Tibial nerve (tissue), 4 donors: Measurements from ENCODE around the gene KCTD18. TPM values are rescaled to one million over a fixed set of nuclear protein-coding genes. Genes with fewer than 3 reads are reported as not detected.

ENCODE experiments used
- DNase-seq, 2 donors: peaks; one replicate each; pipeline ENCODE4 v3.0.0-alpha.2; 2019; ENCODE audit warnings: low spot score in 2 of 2
- H3K27ac ChIP-seq, 4 donors: fragments of 200-600 bp; sonication (generic) in 3 of 4; one replicate each; pipeline ENCODE4 v1.5.1; 2017 to 2019; ENCODE audit warnings: mild to moderate bottlenecking in 1 of 4
- H3K27me3 ChIP-seq, 2 donors: fragments of 200-600 bp; sonication (generic) in 1 of 2; one replicate each; pipeline versions ENCODE4 v1.5.1 to v1.6.0; 2017 to 2019
- H3K36me3 ChIP-seq, 3 donors: fragments of 200-600 bp; sonication (generic); one replicate each; pipeline ENCODE4 v1.5.1; 2018 to 2019
- H3K4me1 ChIP-seq, 4 donors: fragments of 200-600 bp; sonication (generic) in 3 of 4; one replicate each; pipeline ENCODE4 v1.5.1; 2017 to 2019
- H3K4me3 ChIP-seq, 4 donors: fragments of 200-600 bp; sonication (generic) in 3 of 4; one replicate each; pipeline ENCODE4 v1.5.1; 2017 to 2019; ENCODE audit warnings: mild to moderate bottlenecking in 1 of 4, moderate library complexity in 1 of 4
- H3K9me3 ChIP-seq, 4 donors: fragments of 200-600 bp; sonication (generic) in 3 of 4; one replicate each; pipeline ENCODE4 v1.5.1; 2017 to 2019
- CTCF ChIP-seq, 5 experiments: fragments of 200-600 bp in 3 of 5; fragments of 450-650 bp in 2 of 5; sonication (generic) in 3 of 5; IDR thresholded peaks; one replicate each; pipeline ENCODE4 v1.5.1; 2016 to 2019; ENCODE audit warnings: antibody characterized with exemption in 5 of 5, mild to moderate bottlenecking in 3 of 5, moderate library complexity in 2 of 5
- EP300 ChIP-seq, 2 donors: sonication (generic); formaldehyde crosslinking; IDR thresholded peaks; one replicate each; pipeline ENCODE4 v1.6.1; 2017; ENCODE audit warnings: antibody characterized with exemption in 2 of 2, mild to moderate bottlenecking in 1 of 2
- POLR2A ChIP-seq, 2 donors: fragments of 450-650 bp; IDR thresholded peaks; one replicate each; pipeline ENCODE4 v1.6.1; 2017; ENCODE audit warnings: antibody characterized with exemption in 2 of 2, mild to moderate bottlenecking in 2 of 2, moderate library complexity in 2 of 2
- WGBS, 2 donors: methylation state at CpG; one replicate each; pipeline ENCODE4 v1.1.5; 2018; 5-methylcytosine and 5-hydroxymethylcytosine counted together
- total RNA-seq, 4 donors: library from RNA; depleted of rRNA; stranded (reverse); fragments of >200 nt; gene quantifications; one replicate each; pipeline ENCODE4 v1.1.0, GENCODE V29; 2016

The KCTD18 gene
- total RNA-seq, 4 donors from 2014 or later, result 20.1 to 38.2 (median 24.5) TPM

GRCh38 chr2:200444530-200444929 lies 65.3 kb downstream of the KCTD18 start:
- WGBS, 2 donors, result 46 to 62% methylated on average over 3 of the region's 3 CpGs
- Histone ChIP-seq H3K4me1 (peaks cover 0 to 8% (median 0%) of the 10 kb centered on the region in 4 donors), H3K9me3 (no peaks in the 10 kb centered on the region), H3K27ac (no peak overlapping the region), H3K27me3 (no peaks in the 10 kb centered on the region), H3K36me3 (peaks cover 0 to 47% (median 0%) of the 10 kb centered on the region in 3 donors), H3K4me3 (no peak overlapping the region)
- TF ChIP-seq EP300 (IDR thresholded peaks at IDR 0.05) (no peak), POLR2A (IDR thresholded peaks at IDR 0.05) (no peak), CTCF (IDR thresholded peaks at IDR 0.05) (no peak)
- no peak for DNase-seq

GRCh38 chr2:200443916-200444315 lies 66.0 kb downstream of the KCTD18 start:
- Histone ChIP-seq H3K9me3 (no peaks in the 10 kb centered on the region), H3K36me3 (peaks cover 0 to 50% (median 0%) of the 10 kb centered on the region in 3 donors), H3K4me1 (peaks cover 0 to 8% (median 0%) of the 10 kb centered on the region in 4 donors), H3K27me3 (no peaks in the 10 kb centered on the region), H3K27ac (no peak overlapping the region), H3K4me3 (no peak overlapping the region)
- no peak for DNase-seq
- TF ChIP-seq CTCF (IDR thresholded peaks at IDR 0.05), result no peak
- TF ChIP-seq POLR2A (IDR thresholded peaks at IDR 0.05), result no peak
- TF ChIP-seq EP300 (IDR thresholded peaks at IDR 0.05), result no peak
- 94% methylated on average over 3 of the region's 3 CpGs for WGBS, 2 donors

GRCh38 chr2:200443376-200443775 lies 66.5 kb downstream of the KCTD18 start:
- TF ChIP-seq CTCF (IDR thresholded peaks at IDR 0.05), result no peak
- TF ChIP-seq POLR2A (IDR thresholded peaks at IDR 0.05), result no peak
- TF ChIP-seq EP300 (IDR thresholded peaks at IDR 0.05), result no peak
- H3K4me3 ChIP-seq, result no peak overlapping the region
- DNase-seq, result no peak
- 72 to 73% methylated on average over 5 of the region's 5 CpGs for WGBS, 2 donors
- no peaks in the 10 kb centered on the region for H3K27me3 ChIP-seq
- H3K9me3 ChIP-seq, result no peaks in the 10 kb centered on the region
- peaks cover 0 to 12% (median 0%) of the 10 kb centered on the region in 4 donors for H3K4me1 ChIP-seq
- H3K27ac ChIP-seq, result no peak overlapping the region
- H3K36me3 ChIP-seq, result peaks cover 0 to 48% (median 0%) of the 10 kb centered on the region in 3 donors

GRCh38 chr2:200442471-200442870 lies 67.4 kb downstream of the KCTD18 start:
- H3K27ac ChIP-seq, result no peak overlapping the region
- TF ChIP-seq POLR2A (IDR thresholded peaks at IDR 0.05) (no peak), CTCF (IDR thresholded peaks at IDR 0.05) (no peak), EP300 (IDR thresholded peaks at IDR 0.05) (no peak)

GRCh38 chr2:200439981-200440380 lies 69.9 kb downstream of the KCTD18 start:
- Histone ChIP-seq H3K9me3 (no peaks in the 10 kb centered on the region), H3K36me3 (peaks cover 0 to 47% (median 0%) of the 10 kb centered on the region in 3 donors), H3K4me1 (peaks cover 0 to 19% (median 0%) of the 10 kb centered on the region in 4 donors), H3K4me3 (no peak overlapping the region), H3K27me3 (no peaks in the 10 kb centered on the region), H3K27ac (no peak overlapping the region)
- TF ChIP-seq POLR2A (IDR thresholded peaks at IDR 0.05) (no peak), CTCF (IDR thresholded peaks at IDR 0.05) (no peak), EP300 (IDR thresholded peaks at IDR 0.05) (no peak)
- WGBS, 2 donors, result 97% methylated on average over 5 of the region's 5 CpGs
- DNase-seq, result no peak

More at GRCh38 chr2:200442471-200442870, 67.4 kb downstream of the KCTD18 start:
- Histone ChIP-seq H3K4me3 (no peak overlapping the region), H3K27me3 (no peaks in the 10 kb centered on the region), H3K9me3 (no peaks in the 10 kb centered on the region), H3K36me3 (peaks cover 0 to 48% (median 0%) of the 10 kb centered on the region in 3 donors), H3K4me1 (peaks cover 0 to 19% (median 0%) of the 10 kb centered on the region in 4 donors)
- 88% methylated on average over 1 of the region's 1 CpG for WGBS, 2 donors
- no peak for DNase-seq

Other genes with a start within 250 kb of the KCTD18 start
- 10 to 100 TPM; 50.9 to 74.1 (median 57.2) TPM for gene SPATS2L, start 203.4 kb downstream of the KCTD18 start, total RNA-seq
- 1 to 10 TPM; 1.5 to 6.3 (median 4.5) TPM for gene SGO2, start 16.1 kb upstream of the KCTD18 start, total RNA-seq
- gene AOX1, start 75.9 kb upstream of the KCTD18 start, total RNA-seq, result 100 to 1,000 TPM in 3 of 4 donors, 10 to 100 TPM in 1; 87.3 to 221 (median 135) TPM